Stimulated activated CD4-positive, alpha-beta T cell treated with anti-CD3 and anti-CD28 coated beads, Interleukin-15, amount 100 ng/mL, for 1 hour (primary cell): ENCODE measurements around the gene FLT3LG.
"Not testable (repeated sequence)": the region's sequence is repeated elsewhere in the genome, so short reads cannot be mapped to it uniquely, and the experiment has no call there.

ENCODE experiments used
- DNase-seq, 2 donors: peaks; one replicate each; pipeline ENCODE4 v3.0.0-alpha.2; 2020; ENCODE audit warnings: low read depth in 1 of 2, low spot score in 1 of 2

FLT3LG gene

DNA sequence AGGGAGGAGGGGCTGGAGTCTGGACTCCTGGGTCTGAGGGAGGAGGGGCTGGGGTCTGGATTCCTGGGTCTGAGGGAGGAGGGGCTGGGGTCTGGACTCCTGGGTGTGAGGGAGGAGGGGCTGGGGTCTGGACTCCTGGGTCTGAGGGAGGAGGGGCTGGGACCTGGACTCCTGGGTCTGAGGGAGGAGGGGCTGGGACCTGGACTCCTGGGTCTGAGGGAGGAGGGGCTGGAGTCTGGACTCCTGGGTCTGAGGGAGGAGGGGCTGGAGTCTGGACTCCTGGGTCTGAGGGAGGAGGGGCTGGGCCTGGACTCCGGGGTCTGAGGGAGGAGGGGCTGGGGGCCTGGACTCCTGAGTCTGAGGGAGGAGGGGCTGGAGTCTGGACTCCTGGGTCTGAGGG, 12.9 kb upstream of the FLT3LG start:
- not testable (repeated sequence) for DNase-seq

DNA sequence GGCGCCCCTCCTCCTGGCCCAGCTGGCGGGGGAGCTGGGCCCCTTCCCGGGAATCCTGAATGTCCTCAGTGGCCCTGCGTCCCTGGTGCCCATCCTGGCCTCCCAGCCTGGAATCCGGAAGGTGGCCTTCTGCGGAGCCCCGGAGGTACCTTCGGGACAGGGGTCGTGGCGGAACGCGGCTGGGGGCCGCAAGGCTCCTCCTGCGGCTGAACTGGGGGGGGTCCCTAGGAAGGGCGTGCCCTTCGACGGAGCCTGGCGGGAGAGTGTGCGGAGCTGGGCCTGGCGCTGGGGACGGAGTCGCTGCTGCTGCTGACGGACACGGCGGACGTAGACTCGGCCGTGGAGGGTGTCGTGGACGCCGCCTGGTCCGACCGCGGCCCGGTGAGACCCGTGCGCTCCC, 12.4 kb upstream of the FLT3LG start:
- no peak for DNase-seq

DNA sequence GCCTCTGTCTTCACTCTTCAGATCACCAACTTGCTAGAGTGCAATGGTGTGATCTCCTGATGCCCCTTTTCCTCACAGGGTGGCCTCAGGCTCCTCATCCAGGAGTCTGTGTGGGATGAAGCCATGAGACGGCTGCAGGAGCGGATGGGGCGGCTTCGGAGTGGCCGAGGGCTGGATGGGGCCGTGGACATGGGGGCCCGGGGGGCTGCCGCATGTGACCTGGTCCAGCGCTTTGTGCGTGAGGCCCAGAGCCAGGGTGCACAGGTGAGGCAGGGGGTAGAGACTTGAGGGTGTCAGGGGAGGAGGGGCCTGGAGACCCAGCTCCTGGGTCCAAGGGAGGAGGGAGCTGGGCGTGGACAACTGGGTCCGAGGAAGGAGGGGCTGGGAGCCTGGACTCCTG, 11.5 kb upstream of the FLT3LG start:
- no peak for DNase-seq

DNA sequence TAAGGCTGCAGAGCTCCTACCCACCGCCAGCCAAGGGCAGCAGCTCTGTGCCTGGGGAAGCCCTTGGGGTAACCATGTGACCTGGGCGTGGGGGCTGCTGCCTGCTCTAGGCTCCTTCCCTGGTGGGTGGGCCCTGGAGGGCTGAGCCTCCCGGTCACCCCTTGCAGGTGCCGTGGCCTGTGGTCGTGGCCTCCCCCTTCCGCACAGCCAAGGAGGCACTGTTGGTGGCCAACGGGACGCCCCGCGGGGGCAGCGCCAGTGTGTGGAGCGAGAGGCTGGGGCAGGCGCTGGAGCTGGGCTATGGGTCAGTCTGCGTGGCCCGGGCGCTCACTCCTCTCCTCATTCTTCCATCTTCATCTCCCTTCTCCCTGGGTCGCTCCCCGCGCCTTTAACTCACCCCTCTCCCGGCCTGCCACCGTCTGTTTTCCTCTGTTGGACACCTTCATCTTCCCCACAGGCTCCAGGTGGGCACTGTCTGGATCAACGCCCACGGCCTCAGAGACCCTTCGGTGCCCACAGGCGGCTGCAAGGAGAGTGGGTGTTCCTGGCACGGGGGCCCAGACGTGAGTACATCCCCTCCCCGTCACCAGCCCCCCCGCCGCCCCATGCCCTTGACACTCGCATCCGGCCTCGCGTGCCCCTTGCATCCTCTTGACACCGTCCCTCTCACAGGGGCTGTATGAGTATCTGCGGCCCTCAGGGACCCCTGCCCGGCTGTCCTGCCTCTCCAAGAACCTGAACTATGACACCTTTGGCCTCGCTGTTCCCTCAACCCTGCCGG, 9.9 kb upstream of the FLT3LG start:
- DNase-seq, result no peak

DNA sequence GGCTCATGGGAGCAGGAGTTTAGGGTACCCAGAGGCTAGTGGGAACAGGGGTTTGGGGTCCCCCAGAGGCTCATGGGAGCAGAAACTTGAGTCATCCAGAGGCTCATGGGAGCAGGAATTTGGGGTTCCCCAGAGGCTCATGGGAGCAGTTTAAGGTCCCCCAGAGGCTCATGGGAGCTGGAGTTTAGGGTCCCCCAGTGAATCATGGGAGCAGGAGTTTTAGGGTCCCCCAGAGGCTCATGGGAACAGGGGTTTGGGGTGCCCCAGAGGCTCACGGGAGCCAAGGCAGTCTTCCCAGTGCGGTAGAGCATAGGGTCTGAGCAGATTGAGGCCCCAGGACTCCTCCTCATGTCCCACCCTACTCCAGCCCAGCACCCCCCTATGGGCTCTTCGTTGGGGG, 8.6 kb upstream of the FLT3LG start:
- no peak for DNase-seq

DNA sequence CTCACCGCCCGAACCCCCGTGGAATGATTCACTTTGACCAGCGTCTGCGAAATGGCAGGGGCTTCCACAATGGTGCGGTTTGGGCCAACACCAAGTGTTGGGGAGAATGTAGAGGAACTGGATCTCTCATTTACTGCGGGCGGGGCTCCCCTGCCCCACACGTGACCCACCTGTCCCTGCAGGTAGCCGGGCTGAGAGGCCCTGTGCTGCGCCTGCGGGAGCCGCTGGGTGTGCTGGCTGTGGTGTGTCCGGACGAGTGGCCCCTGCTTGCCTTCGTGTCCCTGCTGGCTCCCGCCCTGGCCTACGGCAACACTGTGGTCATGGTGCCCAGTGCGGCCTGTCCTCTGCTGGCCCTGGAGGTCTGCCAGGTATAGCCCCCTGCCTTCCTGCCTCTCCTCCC, 5.8 kb upstream of the FLT3LG start:
- no peak for DNase-seq

DNA sequence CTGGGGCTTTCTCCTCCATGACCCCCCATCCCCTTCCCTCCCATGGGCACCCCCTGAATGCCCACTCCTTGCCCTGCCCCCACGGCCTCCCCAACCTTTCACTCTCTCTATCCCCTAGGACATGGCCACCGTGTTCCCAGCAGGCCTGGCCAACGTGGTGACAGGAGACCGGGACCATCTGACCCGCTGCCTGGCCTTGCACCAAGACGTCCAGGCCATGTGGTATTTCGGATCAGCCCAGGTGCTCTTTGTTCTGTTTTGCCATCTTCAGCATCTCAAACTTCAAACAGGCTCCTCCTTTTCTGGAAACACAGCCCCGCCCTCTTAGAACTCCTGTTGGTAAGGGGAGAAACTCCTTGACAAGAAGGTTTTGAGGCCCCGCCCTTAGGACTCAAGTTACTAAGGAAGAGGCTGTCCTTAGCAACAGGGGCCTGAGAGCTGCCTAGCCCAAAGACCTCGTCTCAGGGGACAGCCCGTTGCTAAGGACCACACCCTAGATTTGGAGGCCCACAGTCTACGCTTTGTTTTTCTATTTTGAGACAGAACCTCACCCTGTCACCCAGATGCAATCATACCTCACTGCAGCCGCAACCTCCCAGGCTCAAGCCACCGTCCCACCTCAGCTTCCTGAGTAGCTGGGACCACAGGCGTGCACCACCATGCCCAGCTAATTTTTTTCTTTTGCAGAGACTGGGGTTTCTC, 5.1 kb upstream of the FLT3LG start:
- peak in 1 of 2 donors; percentile 76 for DNase-seq

DNA sequence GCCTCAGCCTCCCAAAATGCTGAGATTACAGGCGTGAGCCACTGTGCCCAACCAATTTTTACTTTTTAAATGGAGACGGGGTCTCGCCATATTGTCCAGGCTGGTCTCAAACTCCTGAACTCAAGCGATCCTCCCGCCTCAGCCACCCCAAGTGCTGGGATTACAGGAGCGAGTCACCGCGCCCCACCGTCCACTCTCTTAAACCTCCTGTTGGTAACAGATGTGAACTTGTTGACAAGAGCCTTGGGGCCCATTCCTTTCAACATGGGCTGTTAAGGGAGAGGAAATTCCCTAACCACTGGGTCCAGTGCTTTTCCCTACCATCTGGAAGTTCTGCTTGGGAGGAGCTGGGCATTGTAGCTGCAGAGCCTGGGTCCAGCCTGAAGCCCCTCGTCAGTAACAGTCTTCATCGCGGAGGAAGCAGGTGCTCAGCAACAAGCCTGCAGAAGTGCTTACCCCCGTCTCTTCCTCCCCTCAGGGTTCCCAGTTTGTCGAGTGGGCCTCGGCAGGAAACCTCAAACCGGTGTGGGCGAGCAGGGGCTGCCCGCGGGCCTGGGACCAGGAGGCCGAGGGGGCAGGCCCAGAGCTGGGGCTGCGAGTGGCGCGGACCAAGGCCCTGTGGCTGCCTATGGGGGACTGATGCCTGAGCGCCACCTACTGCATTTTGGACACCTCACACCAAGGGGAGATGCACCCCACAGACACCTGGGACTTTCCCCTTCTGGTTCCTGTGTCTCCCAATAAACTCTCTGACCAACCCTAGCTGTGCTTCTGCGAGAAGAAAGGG, 4.0 kb upstream of the FLT3LG start:
- peak; percentile 52 to 56 for DNase-seq

DNA sequence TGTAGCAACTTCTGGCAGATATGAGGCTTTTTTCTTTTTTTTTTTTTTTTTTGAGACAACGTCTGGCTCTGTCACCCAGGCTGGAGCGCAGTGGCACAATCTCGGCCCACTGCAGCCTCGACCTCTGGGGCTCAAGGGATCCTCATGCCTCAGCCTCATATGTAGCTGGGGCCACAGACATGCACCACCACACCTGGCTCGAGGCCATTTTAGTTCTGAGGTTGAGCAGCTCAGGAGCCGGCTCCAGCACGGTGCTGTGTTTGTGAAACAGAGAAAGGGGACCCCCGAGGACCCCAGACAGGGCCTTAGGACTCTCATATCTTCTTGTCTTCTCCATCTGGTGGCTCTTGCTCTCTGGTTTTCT, 3.4 kb upstream of the FLT3LG start:
- DNase-seq, result no peak

DNA sequence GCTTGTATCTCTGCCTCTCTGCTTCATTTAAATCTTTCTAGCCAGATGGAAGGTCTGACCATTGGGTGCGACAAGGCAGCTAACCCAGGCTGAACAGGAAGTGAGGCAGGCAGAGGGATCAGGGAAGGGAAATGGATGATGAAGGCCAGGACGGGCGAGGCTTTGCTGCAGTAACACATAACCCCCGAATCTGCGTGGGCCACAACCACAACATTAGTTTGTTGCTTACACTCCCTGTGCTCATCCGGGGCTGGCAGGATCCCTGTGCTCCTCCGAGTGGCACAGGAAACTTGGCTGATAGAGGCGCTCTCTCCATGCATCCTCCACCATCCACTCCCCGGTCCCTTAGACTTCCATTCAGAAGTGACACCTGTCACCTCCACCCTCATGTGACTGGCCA, 1.1 kb upstream of the FLT3LG start:
- DNase-seq, result no peak

DNA sequence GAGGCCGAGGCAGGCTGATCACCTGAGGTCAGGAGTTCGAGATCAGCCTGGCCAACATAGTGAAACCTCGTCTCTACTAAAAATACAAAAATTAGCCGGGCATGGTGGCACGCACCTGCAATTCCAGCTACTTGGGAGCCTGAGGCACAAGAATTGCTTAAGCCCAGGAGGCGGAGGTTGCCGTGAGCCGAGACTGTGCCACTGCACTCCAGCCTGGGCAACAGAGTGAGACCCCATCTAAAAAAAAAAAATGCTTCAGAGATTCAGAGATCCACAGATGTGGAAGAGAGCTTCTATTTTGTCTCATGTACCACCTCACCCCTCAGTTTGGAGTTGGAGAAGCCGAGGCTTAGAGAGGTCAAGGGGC, 531 bp upstream of the FLT3LG start:
- DNase-seq, result not testable (repeated sequence)

DNA sequence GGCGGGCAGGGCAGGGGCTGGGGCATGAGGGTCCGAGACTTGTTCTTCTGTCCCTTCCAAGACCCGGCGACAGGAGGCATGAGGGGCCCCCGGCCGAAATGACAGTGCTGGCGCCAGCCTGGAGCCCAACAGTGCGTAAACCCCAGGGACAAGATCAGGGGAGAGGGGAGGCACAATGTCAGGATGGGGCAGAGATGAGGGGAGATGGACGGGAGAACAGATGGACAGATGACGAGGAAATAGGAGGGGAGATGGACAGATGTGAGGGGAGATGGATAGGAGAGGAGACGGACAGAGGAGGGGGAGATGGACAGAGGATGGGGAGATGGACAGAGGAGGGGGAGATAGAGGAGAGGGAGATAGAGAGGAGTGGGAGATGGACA, 518 bp downstream of the FLT3LG start:
- no peak for DNase-seq

DNA sequence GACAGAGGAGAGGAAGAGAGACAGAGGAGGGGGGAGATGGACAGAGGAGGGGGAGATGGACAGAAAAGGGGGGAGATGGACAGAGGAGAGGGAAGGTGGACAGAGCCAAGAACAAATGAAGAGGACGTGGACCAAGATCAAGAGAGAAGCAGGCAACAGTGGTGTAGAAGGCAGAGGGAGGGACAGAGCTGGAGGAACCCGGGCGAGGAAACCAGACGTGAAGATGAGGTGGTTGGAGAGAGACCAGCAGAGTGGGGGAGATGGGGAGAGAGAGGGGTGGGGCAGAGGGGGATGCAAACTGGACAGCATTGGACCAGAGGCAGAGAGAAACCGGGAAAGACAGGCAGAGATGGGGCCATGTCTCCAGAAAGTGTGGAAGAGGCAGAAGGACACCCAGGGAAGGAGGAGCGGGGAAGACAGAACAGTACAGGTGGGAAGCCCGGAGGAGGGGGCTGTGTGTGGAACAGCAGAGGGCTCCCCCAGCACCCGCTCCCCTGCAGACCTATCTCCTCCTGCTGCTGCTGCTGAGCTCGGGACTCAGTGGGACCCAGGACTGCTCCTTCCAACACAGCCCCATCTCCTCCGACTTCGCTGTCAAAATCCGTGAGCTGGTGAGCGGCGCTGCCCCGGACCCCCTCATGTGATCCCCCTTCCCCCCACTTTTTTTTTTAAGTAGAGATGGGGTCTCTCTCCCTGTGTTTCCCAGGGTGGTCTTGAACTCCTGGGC, 1.3 kb downstream of the FLT3LG start:
- no peak for DNase-seq

DNA sequence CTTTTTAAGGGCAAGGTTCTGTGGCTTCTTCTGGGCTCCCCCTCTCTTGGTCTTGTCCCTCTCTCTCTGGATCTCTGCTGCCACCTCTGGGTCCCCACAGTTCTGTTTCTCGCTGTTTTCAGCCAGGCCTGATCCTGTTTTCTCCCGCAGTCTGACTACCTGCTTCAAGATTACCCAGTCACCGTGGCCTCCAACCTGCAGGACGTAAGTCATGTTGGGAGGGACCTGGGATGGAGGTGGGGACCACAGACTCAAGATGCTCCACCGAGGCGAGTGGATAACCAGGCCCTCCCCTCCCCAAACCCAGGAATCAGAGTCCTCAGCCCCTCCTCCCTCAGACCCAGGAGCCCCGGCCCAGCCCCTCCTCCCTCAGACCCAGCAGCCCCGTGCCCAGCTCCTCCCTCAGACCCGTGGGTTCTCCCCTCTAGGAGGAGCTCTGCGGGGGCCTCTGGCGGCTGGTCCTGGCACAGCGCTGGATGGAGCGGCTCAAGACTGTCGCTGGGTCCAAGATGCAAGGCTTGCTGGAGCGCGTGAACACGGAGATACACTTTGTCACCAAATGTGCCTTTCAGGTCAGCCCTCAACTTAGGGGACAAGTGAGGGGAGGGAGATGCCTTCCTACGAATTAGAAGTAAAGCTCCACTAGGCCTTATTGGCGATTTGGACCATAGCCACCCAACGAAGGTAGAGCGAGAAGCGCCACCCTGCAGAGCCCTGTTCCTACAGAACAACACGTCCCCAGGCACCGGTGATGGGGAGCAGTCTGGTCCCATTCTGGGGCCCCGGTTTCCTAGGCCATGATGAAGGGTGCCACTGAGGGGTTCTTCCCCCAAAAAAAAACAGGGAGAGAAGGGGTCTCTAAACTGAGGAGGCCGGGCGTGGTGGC, 2.2 kb downstream of the FLT3LG start:
- DNase-seq, result peak in 1 of 2 donors; percentile 63

DNA sequence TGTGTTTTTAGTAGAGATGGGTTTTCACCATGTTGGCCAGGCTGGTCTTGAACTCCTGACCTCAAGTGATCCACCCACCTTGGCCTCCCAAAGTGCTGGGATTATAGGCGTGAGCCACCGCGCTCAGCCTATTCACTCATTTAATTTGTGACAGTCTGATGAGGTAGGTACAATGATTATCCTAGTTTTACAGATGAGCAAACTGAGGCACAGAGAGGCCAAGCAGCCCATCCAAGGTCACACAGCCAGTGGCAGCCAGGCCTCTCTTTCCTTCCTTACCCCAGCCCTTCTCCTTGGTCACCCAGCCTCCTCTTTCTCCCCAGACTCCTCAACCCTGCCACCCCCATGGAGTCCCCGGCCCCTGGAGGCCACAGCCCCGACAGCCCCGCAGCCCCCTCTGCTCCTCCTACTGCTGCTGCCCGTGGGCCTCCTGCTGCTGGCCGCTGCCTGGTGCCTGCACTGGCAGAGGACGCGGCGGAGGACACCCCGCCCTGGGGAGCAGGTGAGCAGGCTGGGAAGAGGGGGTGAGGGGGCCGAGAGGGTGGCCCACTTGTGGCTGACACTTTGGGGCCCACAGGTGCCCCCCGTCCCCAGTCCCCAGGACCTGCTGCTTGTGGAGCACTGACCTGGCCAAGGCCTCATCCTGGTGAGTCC, 6.1 kb downstream of the FLT3LG start:
- no peak for DNase-seq

DNA sequence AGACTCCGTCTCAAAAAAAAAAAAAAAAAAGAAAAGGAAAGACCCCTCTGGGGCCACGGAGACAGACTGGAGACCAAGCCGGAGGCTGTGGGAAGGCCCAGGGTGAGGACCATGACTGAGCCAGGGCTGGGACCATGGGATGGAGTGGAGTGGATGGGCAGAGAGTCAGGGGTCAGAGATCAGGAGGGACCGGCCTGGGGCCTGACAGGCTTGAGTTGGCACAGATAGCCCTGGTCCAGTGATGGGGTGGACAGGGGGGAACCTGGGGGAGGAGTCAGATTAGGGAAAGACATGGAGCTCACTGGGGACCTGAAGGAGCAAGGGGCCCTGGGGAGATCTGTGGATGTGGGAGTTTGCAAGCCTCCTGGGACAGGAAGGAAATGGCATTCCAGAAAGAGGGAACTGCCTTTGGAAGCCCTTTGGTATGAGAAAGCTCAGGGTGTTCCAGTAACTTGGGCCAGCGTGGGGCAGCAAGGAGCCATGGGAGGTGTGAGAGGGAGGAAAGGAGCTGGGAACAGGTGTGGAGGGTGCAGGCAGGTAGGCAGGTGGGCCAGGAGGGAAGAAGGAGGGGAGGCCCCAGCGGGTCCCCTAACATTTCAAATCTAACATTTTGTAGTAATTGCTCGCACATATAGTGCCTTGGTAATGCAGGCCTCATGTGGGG, 7.1 kb downstream of the FLT3LG start:
- DNase-seq, result no peak

DNA sequence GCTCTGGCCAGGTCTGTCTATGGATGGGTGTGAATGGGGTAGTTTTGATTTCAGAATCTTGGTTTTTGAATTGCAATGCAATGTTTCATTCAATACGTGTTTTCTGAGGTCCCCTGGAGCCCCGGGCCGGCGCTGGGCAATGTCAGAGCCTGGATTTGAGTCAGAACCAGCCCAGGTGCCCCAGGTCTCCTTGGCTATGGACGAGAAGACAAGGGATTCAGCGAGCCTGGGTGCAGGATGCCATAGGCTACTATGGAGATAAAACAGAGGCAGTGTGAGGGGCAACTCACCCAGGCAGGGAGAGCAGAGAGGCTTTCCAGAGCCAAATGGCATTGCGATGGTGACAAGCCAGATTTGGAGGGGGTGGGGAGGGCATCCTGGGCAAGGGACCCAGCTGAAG, 12.2 kb downstream of the FLT3LG start:
- DNase-seq, result no peak

DNA sequence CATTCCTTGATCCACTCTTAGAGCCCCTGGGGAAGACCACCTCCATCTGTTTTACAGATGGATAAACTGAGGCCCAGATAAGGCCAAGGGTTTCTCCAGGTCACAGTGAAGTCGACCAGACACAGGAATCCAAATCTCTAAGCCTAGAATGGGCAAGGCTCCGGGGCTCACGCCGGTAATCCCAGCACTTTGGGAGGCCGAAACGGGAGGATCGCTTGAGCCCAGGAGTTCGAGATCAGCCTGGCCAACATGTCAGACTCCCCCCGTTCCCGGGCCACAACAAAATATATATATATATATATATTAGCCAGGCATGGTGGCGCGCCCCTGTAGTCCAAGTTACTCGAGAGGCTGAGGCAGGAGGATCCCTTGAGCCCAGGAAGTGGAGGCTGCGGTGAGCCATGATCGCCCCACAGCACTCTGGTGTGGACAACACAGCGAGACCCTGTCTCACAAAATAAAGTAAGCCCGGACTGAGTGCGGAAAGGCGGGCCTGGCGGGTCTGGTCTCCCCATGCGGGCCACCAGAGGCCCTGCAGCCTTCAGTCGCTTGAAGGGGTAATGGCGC, 12.8 kb downstream of the FLT3LG start:
- DNase-seq, result no peak
